Stimulated activated CD8-positive, alpha-beta memory T cell treated with anti-CD3 and anti-CD28 coated beads, Interleukin-15, amount 100 ng/mL, for 4 hours (primary cell): Measurements from ENCODE around the gene CRYBB1.

Experiments used
- DNase-seq, 2 donors: peaks; one replicate each; pipeline ENCODE4 v3.0.0-alpha.2; 2020; ENCODE audit warnings: low read depth in 2 of 2

Gene CRYBB1

DNA sequence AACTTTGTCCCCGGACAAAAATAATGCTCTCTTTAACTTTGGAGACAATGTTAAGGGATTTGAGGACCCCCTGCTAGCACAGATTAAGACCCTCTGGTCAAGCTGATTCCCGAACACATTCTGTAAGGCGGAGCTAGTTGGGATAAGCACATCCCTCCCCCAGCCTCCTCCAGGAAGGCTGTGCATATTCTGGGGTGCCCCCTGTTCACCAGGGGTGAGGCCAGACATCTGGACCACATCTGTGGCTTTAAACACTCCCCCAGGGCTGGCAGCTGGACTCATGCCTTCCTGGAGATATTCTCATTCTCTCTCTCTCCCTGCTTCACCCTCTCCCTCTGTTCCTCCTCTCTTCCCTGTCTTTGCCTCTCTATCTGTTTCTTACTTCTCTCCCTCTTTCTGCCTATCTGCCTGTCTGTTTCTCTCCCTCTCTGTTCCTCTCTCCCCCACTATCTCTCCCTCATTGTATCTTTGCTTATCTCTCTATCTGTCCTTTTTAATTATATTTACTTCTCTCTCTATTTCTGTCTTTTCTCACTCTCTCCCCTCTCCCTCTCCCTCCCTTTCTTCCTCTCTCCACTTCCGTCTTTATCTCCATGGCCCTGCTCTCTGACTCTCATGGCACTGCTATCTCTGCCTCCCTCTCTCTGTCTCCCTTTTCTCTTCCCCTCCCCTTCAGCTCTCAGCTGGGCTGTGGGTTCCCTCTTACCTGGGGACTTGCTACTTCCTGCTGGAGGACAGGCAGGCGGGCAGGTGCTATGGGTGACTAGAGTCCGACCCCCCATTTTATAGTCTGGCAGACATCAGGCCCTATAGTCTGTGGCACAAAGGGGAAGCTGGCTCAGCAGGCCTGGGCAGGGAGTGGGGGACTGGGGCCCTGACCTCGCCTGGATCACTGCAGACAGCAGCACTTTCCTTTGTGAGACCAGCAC is at the start of gene CRYBB1:
TSS of gene CRYBB1 (minus strand) at position 757 of the 929 bp plus-strand sequence. CDS start 1,708 bp downstream, outside the sequence.
- no peak for DNase-seq

DNA sequence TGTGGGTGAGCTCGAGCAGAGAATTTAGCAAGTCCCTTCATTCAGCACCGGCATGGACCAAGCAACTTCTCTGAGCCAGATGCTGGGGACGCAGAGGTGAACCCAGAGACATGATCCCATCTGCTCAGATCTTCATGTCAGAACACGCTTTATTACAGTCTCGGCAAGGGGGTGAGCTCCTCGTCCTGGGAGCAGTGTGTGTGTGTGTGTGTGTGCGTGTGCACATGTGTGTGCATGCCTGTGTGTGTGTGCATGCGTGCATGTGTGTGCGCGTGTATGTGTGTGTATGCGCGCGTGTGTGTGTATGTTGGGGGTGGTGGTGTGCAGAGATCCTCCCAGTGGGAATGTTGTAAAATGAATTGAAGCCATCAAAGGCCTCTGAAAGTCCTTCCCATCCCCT is 49.3 kb upstream of the CRYBB1 start:
- no peak for DNase-seq

DNA sequence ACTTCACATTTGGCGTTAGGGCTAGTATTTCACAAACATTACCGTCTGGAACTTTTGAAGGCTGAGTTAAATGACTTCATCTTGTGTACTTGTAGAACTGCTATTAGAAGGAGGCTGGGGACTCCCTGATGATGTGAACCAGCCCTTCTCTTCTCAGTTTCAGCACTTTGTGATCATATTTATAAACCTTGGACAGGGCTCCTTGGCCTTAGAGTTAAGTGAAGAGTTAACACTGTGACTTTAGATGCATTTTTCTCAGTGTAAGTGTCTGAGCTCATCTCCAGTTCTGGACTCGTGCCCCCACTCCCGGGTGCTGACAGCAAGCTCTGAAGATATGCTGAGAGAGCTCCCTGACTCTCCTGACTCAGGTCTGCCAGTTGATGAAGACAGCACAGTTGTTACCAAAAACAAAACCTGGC is 48.0 kb upstream of the CRYBB1 start:
- no peak for DNase-seq

DNA sequence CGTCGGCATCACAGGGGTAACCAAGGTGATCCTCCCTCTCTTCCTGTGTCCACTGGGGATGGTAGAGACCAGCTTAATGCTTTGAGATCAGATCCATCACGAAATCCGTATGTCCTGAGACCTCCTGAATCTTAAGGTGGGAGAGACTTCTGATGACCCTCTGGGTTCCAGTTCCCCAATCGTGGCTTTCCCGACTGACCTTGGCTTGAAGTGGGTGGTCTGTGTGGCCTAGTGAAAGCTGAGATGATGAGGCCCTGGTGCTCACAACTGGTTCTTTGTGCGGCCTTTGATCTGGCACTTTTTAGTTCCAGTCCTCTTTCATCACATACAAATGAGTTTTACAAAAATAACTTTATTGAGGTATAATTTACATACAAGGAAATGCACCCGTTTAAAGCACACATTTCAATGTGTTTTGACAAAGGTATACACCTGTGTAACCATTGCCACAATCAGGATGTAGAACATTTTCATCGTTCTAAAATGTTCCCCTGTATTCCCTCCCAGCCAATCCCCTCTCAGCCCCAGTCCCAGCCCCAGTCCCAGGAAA is 45.6 kb upstream of the CRYBB1 start:
- no peak for DNase-seq

DNA sequence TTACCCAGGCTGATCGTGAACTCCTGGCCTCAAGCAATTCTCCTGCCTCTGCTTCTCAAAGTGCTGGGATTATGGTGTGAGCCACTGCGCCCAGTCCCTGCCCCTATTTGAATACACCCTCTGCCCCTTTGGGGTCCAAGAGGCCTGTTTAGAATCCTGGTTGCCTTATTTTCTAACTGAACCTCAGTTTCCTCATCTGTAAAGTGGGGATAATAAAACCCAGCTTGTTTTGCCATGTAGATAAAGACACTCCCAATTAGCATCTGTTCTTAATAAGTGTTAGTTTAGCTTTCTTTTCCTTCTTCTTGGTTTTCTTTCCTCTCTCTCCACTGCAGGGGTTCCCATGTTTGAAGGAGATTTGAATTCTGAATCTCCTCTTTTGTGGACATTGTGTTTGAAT is 44.3 kb upstream of the CRYBB1 start:
- no peak for DNase-seq

DNA sequence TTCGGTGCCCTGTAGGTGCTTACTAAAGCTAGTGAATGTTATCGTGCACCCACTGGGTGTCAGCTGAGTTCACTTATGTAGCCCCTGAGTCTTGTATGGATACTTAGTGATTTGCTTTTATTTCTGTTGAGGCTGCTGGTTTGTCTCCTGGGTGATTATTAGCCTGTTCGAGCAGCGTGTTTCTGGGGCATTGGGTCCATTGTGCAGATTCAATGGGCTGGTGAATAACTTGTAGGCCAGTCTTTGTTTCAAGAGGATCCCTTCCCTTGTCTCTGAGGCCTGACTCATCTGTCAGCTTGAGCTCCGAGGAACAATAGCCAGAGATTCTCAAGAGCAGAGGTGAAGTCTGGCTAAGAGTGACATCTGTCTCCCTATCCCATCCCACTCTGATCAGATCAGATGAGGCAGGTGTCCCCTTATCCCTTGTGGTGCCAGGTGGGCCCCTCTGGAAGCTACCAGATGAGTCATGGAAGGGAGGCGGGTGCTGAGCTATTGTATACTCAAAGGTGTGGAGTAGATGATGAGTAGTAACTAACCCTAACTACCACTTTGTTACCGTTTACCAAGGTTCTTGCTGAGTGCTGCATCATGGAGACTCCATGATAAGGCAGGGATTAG is 43.2 kb upstream of the CRYBB1 start:
- no peak for DNase-seq

DNA sequence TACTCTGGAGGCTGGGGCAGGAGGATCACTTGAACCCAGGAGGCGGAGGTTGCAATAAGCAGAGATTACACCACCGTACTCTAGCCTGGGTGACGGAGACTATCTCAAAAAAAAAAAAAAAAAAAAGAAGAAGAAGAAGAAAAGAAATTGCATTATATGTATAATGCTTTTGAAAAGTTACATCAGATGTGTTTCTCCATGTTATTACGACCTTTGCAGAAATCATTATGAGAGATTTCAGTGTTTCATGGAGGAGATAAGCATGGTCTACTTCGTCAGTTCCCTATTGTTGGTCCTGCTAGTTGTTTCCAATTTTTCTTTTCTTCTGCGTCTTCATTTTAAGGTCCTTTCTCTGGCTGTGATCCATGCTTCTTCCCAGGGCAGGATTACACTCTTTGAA is 42.5 kb upstream of the CRYBB1 start:
- no peak for DNase-seq

DNA sequence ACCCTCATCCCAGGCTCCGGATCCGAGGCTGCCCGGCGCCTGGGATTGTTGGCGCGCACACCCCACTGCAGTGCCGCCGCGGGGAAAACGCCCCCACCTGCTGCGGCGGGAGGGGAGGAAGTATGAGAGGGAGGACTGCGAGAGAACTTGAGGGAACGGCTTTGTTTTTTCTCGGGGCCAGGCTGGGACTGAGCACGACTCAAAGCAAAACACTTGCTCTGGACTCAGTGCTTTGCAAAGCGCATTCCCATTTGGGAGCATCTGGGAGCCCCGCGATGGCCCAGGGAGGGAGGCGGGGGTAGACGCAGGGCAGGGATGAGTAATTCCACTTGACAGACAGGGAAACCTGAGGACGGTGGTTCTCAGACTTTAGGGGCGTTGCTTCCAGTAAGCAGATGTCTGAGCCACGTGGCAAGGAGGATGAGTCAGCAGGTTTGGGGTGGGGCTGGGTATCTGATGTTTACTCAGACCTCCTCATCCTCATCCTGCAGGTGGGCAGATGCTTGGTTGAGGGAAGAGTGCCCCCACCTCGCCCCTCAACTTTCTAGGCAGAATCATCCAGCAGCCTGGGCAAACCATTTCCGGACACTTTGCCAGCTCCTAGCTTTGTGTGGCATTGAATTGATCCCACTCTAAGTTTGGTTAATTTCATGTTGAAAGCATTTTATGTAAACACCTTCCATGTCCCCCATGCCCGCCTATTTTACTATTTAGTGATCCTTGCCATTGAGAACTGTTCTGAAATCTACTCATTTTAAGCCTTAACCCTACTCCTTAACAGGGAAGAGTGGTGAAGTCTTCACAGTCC is 41.0 kb upstream of the CRYBB1 start:
- peak; percentile 66 to 81 for DNase-seq

DNA sequence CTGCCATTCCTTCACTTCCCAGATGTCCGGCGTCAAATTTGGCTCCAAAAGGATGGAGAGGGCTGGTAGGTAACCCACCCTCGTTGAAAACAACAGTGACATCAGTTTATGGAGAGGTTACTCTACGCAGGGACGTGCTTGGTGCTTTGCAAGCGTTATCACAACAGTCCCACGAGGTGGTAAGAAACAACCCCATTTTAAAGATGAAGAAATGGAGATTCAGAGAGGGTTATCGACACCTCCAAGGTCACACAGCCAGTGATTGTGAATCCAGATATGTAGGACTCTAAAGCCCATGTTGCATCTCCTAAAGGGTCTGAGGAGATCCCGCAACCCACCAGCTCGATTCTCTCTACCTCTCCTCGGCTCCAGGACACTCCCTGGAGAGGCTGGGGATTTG is 40.3 kb upstream of the CRYBB1 start:
- no peak for DNase-seq

DNA sequence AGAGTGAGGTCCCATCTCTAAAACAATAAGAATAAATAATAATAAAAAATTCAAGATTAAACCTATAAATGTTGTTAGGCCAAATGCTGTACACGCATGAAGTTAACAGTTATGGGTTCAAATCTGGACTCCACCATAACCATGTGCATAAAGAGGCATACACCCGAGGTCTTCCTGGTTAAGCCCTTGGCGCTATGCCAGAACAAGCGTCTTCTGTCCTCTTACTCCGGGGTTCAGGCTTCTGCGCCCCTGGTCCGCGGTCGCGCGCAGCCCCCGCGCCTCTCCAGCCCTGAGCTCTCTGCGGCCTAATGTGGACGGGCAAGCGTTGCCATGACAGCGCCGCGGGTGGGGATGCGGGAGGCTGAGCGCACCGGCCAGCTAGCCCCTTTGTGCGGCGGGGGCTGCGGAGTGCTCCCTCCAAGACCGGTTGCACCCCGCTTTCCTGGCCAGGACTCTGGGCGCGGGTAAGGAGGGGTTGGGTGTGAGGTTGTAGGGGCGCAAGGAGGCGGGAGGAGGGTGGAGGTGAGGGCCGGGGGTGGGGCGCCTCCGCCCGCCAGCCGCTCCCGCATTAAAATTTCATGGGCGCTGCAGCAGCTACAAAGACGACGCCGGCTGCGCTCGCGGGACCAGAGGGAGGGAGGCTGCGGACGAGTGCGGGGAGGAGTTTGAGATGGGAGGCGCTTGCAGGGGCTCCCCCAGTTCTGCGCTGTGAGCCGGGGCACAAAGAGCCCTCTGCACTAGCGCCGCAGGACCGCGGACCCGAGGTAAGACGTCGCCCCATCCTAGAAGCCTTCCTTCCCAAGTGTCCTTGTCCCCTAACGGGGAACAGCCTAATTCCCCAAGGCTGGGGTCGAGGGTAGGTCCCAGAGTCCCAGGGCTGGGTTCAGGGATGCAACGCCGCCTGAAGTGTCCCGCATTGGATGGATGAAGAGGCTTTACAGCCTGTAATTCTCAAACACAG is 39.3 kb upstream of the CRYBB1 start, which contains the start of gene MIAT:
TSS of gene MIAT (plus strand) at position 698 of the 961 bp plus-strand sequence.
- peak in 1 of 2 donors; percentile 42 for DNase-seq

DNA sequence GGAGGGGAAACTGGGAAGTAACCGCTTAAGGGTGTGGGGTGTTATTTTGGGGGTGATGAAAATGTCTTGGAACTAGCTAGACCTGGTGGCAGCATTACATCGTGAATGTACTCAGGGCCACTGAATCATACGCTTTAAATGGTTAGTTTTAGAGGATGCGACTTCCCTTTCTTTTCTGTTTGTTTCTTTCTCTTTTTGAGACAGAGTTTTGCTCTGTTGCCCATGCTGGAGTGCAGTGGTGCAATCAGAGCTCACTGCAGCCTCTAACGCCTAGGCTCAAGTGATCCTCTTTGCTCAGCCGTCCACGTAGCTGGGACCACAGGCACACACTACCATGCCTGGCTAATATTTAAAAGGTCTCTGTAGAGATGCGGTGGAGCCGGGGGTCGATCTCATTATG is 34.0 kb upstream of the CRYBB1 start:
- DNase-seq: no peak

DNA sequence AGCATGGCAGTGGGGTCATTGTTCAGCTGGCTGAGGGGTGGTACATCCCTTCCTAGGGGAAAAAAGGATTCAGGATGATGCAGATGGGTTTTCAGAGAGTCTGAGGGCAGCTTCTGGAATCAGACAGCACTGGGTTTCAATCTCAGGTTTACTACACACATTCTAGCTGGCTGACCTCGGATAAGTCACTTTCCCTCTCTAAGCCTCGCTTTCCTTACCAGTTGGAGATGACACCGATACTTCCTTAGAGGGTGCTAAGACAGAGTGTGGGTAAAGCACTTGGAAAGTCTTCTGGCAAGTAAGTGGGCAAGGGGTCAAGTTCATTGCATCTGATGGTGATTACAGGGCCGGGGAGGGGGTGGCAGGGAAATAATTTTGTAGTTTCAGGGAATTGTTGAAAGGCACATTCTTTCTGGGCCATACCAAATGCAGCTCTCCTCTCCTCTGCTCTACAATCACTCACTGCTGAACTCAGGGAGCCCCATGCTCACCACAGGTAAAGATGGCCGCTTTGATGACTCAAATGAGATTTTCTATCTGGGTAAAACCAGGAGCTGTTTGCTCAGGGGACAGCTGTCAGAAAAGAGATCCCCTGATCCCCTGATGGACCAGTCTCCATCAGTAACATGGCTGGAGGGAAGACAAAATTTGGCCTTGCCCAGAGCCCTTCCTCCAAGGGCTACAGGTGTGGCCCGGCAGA is 33.0 kb upstream of the CRYBB1 start:
- no peak for DNase-seq

DNA sequence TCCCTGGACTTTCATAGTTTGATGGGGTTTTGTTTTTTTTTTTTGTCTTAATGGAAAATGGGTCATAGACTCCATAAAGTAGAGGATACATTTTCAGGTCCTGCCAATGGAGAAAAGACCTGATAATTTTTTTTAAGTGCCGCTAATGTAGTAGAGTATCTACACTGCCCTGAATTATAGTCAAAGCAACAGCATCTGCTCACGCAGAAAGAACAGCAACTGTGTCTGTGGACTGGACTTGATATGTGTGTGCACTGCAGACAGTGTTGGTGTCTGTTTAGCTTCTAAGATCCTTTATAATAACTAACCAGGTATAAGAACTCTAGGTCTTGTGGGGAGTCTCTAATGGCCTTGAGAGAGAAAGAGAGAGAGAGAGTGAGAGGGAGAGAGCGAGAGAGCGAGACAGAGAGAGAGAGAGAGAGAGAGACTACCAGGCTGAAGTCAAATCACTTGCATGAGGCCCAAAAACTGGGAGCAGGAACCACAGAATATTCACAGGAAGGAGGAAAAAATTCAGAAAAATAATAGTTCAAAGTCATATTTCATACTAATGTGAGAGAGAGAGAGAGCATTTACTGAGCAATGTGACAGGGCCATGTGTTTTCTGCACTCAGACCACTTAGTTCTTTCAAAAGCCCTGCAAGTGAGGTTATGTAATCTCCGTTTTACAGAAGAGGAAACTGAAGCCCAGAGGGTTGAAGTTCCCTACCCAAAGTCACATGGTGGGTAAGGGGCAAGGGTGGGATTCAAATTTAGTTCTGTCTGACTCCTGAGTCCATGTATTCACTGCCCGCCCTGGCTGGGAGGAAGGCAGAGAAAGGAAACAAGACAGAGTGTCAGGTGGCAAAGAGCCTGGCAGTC is 30.9 kb upstream of the CRYBB1 start:
- no peak for DNase-seq

DNA sequence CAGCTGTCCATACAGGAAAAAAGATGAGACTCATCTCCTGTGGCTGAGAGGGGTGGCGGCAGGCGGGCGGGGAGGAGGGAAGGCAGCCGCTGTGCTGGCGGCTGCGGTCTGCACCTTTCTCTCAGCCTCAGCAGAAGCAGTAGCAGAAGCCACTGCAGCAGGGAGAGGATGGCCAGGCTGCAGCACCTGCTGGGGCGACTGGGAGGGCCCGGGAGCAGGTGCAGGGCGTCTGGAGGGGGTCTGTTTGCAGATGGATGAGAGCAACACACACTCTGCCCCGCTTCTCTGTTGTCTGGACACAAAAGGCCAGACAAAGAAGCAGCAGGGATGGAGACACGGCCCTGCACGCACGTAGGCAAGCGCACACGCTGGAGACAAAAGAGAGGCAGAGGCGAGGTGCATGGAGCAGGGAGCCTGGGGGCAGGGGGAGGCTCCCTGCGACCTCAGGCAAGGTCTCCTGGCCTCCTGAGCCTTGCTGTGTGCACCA is 30.2 kb upstream of the CRYBB1 start:
- no peak for DNase-seq

DNA sequence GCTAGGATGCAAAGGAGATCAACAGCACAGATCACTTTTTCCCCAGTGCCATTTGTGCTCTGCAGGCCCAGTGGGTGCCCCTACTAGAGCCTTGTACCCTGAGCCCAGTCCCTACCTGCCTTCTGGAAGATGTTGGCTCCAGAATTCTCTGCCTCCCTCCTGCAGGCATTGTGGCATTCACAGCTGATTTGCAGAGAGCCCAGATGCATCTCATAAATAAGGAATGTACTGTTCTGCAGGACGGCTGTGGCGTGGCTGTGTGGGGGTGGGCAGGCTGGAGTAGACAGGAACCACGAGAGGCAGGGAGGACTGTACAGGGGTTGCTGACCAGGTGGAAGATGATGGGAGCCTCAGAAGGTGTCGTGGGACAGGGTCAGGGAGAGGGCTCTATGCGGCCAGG is 28.3 kb upstream of the CRYBB1 start:
- no peak for DNase-seq

DNA sequence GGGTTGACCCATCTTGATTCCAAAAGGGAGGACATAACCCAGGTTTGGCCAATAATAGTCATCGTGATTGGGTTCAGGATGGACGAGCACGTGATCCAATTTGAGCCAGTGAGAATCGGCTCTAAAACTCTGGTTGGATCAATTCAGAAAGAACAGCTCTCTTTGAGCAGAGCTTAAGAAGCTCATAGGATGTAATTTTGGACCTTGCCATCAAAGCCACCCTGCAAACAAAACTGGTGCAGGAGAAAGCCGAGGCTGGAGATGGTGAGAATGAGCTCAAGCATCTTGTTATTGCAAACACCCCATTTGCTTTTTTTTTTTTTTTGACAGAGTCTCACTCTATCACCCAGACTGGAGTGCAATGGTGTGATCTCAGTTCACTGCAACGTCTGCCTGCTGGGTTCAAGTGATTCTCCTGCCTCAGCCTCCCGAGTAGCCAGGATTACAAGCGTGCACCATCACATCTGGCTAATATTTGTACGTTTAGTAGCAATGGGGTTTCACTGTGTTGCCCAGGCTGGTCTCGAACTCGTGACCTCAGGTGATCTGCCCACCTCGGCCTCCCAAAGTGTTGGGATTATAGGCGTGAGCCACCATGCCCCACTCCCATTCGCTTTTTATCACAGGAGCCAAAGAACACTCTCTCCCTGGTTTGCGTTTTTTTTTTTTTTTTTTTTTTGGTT is 25.7 kb upstream of the CRYBB1 start:
- DNase-seq: no peak

DNA sequence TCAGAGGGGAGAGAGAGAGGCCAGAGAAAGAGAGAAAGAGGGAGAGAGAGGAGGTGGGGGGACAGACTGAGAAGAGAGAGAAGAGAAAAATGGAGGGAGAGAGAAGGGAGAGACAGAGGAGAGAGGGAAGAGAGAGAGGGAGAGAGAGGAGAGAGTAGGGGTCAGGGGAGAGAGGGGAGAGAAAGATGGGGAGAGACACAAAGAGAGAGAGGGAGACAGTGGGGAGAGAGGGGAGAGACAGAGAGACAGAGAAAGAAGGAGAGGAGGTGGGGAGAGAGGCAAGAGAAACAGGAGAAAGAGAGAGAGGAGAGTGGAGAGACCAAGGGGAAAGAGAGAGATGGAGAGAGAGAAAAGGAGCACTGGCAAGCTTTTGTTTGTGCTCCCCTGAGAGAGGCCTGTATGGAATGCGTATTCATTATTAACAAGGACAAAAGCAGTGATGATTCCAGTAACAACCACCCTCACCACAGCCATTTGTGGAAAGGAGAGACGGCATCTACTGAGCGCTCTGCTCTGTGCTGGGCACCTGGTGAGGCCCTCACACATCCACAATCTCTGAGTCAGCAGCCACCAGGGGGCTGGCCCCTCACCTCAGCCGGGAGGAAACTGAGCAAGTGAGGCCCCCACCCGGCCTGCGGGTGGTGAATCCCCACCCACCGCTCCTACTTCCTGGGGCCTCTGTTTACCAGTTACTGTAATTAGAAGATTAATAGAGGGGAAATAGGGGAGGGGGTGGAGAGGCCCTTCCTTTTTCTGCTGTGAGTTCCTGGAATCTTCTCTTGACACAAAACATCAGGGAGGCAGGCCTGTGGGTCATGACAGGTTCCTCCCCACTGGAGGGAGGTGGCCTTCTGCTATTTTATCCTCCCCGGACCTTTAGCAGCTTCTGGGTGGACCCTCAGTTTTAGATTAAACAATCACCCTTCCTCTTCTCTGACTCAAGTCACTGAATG is 24.9 kb upstream of the CRYBB1 start:
- peak; percentile 72 to 73 for DNase-seq
